Gastroesophageal sphincter (tissue), 3 donors: ENCODE results near the gene PRDM16.

ENCODE experiments used
- POLR2A ChIP-seq, 2 donors: fragments of 450-650 bp; IDR thresholded peaks; one replicate each; pipeline ENCODE4 v1.6.1; 2017; ENCODE audit warnings: antibody characterized with exemption in 2 of 2, mild to moderate bottlenecking in 2 of 2, moderate library complexity in 1 of 2
- TF ChIP-seq, protein P1 (sequence below), 4 experiments: fragments of 200-600 bp in 2 of 4; fragments of 450-650 bp in 2 of 4; sonication (generic) in 1 of 4; IDR thresholded peaks; one replicate each; pipeline ENCODE4 v1.5.1; 2017 to 2019; ENCODE audit warnings: antibody characterized with exemption in 4 of 4, mild to moderate bottlenecking in 2 of 4, moderate library complexity in 2 of 4

DNA sequence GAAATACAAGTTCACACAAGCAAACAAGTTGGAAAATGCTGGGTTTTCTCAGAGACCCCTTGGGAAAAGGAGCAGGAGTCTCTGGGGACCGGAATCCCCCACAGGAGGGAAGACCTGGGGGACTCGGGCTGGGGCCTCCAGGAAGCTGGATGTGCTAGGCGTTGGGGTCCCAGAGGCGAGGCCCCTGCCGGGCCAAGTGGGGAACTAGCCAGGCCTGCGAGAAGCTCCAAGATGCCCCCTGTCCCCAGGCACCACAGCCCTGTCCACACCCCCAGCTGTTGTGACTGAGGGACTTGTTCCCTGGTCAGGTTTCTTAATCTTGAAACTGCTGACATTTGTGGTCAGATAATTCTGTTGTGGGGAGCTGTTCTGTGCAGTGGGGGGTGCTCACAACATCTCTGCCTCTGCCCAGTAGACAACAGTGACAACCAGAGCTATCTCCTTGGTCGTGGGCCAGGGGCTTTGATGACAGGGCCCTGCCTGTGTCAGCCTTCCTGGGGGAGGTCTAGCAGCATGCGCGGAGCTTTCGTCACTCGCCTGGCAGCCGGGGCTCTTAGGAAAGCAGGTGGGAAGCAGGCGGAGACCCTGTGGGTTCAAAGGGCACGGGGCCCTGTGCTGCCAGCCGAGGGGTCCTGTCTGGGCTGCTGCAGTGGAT, 259.1 kb downstream of the PRDM16 start:
- TF ChIP-seq, protein P1, sequence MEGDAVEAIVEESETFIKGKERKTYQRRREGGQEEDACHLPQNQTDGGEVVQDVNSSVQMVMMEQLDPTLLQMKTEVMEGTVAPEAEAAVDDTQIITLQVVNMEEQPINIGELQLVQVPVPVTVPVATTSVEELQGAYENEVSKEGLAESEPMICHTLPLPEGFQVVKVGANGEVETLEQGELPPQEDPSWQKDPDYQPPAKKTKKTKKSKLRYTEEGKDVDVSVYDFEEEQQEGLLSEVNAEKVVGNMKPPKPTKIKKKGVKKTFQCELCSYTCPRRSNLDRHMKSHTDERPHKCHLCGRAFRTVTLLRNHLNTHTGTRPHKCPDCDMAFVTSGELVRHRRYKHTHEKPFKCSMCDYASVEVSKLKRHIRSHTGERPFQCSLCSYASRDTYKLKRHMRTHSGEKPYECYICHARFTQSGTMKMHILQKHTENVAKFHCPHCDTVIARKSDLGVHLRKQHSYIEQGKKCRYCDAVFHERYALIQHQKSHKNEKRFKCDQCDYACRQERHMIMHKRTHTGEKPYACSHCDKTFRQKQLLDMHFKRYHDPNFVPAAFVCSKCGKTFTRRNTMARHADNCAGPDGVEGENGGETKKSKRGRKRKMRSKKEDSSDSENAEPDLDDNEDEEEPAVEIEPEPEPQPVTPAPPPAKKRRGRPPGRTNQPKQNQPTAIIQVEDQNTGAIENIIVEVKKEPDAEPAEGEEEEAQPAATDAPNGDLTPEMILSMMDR (IDR thresholded peaks at IDR 0.05): no peak
- TF ChIP-seq POLR2A (IDR thresholded peaks at IDR 0.05): no peak
